GM19467 (cell line): ENCODE data around the gene CACNA1E.

Experiments
- ATAC-seq: cut with Tn5 transposase; IDR thresholded peaks from one replicate; pipeline ENCODE4 v1.9.1; 2021; ENCODE audit warnings: mild to moderate bottlenecking, moderate library complexity; ENCODE audit not compliant: unreplicated experiment

Gene CACNA1E

GRCh38 chr1:181674617-181675016 is 191.3 kb downstream of the CACNA1E start:
- no peak for ATAC-seq

GRCh38 chr1:181675091-181675917 is 192.0 kb downstream of the CACNA1E start:
- no peak for ATAC-seq

GRCh38 chr1:181675918-181676190 is 192.5 kb downstream of the CACNA1E start:
- ATAC-seq = no peak

- ATAC-seq = no peak
These were observed 193.0 kb downstream of the CACNA1E start for GRCh38 chr1:181676269-181676668.

- ATAC-seq = no peak
These were observed 197.0 kb downstream of the CACNA1E start for GRCh38 chr1:181680332-181680731.

GRCh38 chr1:181680871-181681270 is 197.6 kb downstream of the CACNA1E start:
- no peak for ATAC-seq

- no peak for ATAC-seq
These were observed 201.9 kb downstream of the CACNA1E start for GRCh38 chr1:181685211-181685610.

- no peak for ATAC-seq
These were observed 218.6 kb downstream of the CACNA1E start for GRCh38 chr1:181701891-181702290.

- no peak for ATAC-seq
These were observed 221.2 kb downstream of the CACNA1E start for GRCh38 chr1:181704546-181704945.

- no peak for ATAC-seq
These were observed 228.5 kb downstream of the CACNA1E start for GRCh38 chr1:181711820-181712219.

GRCh38 chr1:181712711-181713110 is 229.4 kb downstream of the CACNA1E start:
- no peak for ATAC-seq

- no peak for ATAC-seq
These were observed 231.1 kb downstream of the CACNA1E start for GRCh38 chr1:181714428-181714827.

- ATAC-seq = no peak
These were observed 234.7 kb downstream of the CACNA1E start for GRCh38 chr1:181718034-181718433.

- no peak for ATAC-seq
These were observed 243.1 kb downstream of the CACNA1E start for GRCh38 chr1:181726320-181727012.

GRCh38 chr1:181730606-181731005 is 247.3 kb downstream of the CACNA1E start:
- no peak for ATAC-seq

- no peak for ATAC-seq
These were observed 249.1 kb downstream of the CACNA1E start for GRCh38 chr1:181732218-181732990.

- no peak for ATAC-seq
These were observed 250.2 kb downstream of the CACNA1E start for GRCh38 chr1:181733486-181733885.

- ATAC-seq = no peak
These were observed 253.7 kb downstream of the CACNA1E start for GRCh38 chr1:181737056-181737455.

- no peak for ATAC-seq
These were observed 255.9 kb downstream of the CACNA1E start for GRCh38 chr1:181739214-181739613.

GRCh38 chr1:181742426-181742825 is 259.1 kb downstream of the CACNA1E start:
- ATAC-seq = no peak

- ATAC-seq = no peak
These were observed 260.6 kb downstream of the CACNA1E start for GRCh38 chr1:181743878-181744312.

GRCh38 chr1:181746224-181746623 is 262.9 kb downstream of the CACNA1E start:
- ATAC-seq = no peak
